ENCODE measurements around the gene TTC23. TPM values are rescaled to one million over a fixed set of nuclear protein-coding genes. Genes with fewer than 3 reads are reported as not detected.
"Not testable (repeated sequence)": the region's sequence is repeated elsewhere in the genome, so short reads cannot be mapped to it uniquely, and the experiment has no call there.

The TTC23 gene
- total and polyA plus RNA-seq, 7 donors = 5.5 to 33.0 (median 19.9) TPM

DNA sequence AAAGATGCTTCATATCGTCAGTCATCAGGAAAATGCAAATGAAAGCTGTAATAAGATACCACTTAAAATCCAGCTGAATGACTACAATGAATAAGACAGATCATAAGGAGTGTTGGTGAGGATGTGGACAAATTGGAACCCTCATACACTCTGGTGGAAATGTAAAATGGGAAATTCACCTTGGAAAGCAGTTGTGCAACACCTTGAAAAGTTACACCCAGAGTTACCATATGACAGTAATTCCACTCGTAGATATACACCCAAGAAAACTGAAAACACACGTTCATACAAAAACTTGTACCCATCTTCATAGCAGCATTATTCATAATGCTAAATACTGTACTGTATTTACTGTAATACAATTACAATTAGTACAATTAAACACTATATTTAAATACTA, 2.3 kb downstream of the TTC23 start:
- no peaks in the 10 kb centered on the region for H3K9me3 ChIP-seq
- H3K27me3 ChIP-seq = no peaks in the 10 kb centered on the region
- no peak overlapping the region for H3K4me3 ChIP-seq
- DNase-seq = no peak
- intact Hi-C loops (cut with DNase I) = no loop called here
- peaks cover 0 to 37% (median 23%) of the 10 kb centered on the region in 4 donors for H3K4me1 ChIP-seq
- H3K27ac ChIP-seq = no peak overlapping the region
- peaks cover 0 to 6% (median 3%) of the 10 kb centered on the region in 4 donors for H3K36me3 ChIP-seq
- TF ChIP-seq POLR2AphosphoS5 (IDR thresholded peaks at IDR 0.05) = no peak
- TF ChIP-seq EP300 (IDR thresholded peaks at IDR 0.05) = no peak
- TF ChIP-seq POLR2A (IDR thresholded peaks at IDR 0.05) = no peak
- TF ChIP-seq CTCF (IDR thresholded peaks at IDR 0.05) = no peak
- WGBS, 2 donors = 77 to 84% methylated on average over 3 of the region's 3 CpGs

- H3K27ac ChIP-seq = no peak overlapping the region
- no peaks in the 10 kb centered on the region for H3K9me3 ChIP-seq
- H3K4me3 ChIP-seq = no peak overlapping the region
- H3K27me3 ChIP-seq = no peaks in the 10 kb centered on the region
- 91 to 95% methylated on average over 4 of the region's 4 CpGs for WGBS, 2 donors
- intact Hi-C loops (cut with DNase I) = no loop called here
- peaks cover 0 to 22% (median 7%) of the 10 kb centered on the region in 4 donors for H3K36me3 ChIP-seq
- DNase-seq = no peak
- TF ChIP-seq EP300 (IDR thresholded peaks at IDR 0.05) (no peak), CTCF (IDR thresholded peaks at IDR 0.05) (no peak), POLR2AphosphoS5 (IDR thresholded peaks at IDR 0.05) (no peak), POLR2A (IDR thresholded peaks at IDR 0.05) (no peak)
- peaks cover 0 to 24% (median 15%) of the 10 kb centered on the region in 4 donors for H3K4me1 ChIP-seq
Measured at GRCh38 chr15:99244306-99244705, 5.1 kb downstream of the TTC23 start.

GRCh38 chr15:99241752-99242151, 7.6 kb downstream of the TTC23 start:
- 95 to 96% methylated on average over 9 of the region's 9 CpGs for WGBS, 2 donors
- Histone ChIP-seq H3K36me3 (peaks cover 0 to 31% (median 9%) of the 10 kb centered on the region in 4 donors), H3K27ac (no peak overlapping the region), H3K4me1 (peaks cover 0 to 5% (median under 1%) of the 10 kb centered on the region in 4 donors), H3K27me3 (no peaks in the 10 kb centered on the region), H3K4me3 (no peak overlapping the region), H3K9me3 (no peaks in the 10 kb centered on the region)
- no peak for DNase-seq
- intact Hi-C loops (cut with DNase I) = no loop called here
- TF ChIP-seq POLR2A (IDR thresholded peaks at IDR 0.05) (no peak), CTCF (IDR thresholded peaks at IDR 0.05) (no peak), POLR2AphosphoS5 (IDR thresholded peaks at IDR 0.05) (no peak), EP300 (IDR thresholded peaks at IDR 0.05) (no peak)

- Histone ChIP-seq H3K27ac (no peak overlapping the region), H3K36me3 (peaks cover 0 to 25% (median 6%) of the 10 kb centered on the region in 4 donors), H3K4me3 (no peak overlapping the region), H3K27me3 (no peaks in the 10 kb centered on the region), H3K9me3 (no peaks in the 10 kb centered on the region), H3K4me1 (no peaks in the 10 kb centered on the region)
- intact Hi-C loops (cut with DNase I) = no loop called here
- TF ChIP-seq POLR2AphosphoS5 (IDR thresholded peaks at IDR 0.05) (no peak), POLR2A (IDR thresholded peaks at IDR 0.05) (no peak), CTCF (IDR thresholded peaks at IDR 0.05) (no peak), EP300 (IDR thresholded peaks at IDR 0.05) (no peak)
- 61 to 85% methylated on average over 1 of the region's 1 CpG for WGBS, 2 donors
- DNase-seq = no peak
Measured at GRCh38 chr15:99239545-99240198, 9.7 kb downstream of the TTC23 start.

DNA sequence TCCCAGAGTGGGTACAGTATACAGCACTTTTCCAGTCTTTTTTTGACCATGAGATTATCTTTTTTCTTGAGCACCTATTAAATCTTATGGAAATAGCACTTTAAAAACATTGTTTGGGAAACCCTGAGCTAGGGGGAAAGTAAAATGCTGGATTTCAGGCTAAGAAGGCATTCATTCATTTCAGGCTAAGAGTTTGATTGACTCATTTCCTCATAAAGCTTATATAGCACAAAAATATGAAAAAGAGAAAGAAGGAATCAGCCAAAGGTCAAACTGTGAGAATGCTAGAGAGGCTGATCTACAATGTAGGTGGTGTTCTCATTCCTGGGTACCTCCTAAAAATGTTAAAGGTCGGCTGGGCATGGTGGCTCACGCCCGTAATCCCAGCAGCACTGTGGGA, 10.5 kb downstream of the TTC23 start:
- peaks cover 0 to 25% (median 6%) of the 10 kb centered on the region in 4 donors for H3K36me3 ChIP-seq
- intact Hi-C loops (cut with DNase I) = no loop called here

DNA sequence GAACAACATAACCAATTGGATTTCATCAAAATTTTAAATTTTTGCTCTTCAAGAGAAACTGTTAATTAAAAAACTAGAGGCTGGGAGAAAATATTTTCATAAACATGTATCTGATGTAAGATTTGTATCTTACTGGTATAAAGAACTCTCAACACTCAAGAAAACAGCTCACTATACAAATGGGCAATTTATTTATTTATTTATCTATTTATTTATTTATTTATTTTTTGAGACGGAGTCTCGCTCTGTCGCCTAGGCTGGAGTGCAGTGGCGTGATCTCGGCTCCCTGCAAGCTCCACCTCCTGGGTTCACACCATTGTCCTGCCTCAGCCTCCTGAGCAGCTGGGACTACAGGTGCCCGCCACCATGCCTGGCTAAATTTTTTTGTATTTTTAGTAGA, 15.2 kb downstream of the TTC23 start:
- H3K4me3 ChIP-seq; H3K36me3 ChIP-seq; H3K4me1 ChIP-seq; H3K9me3 ChIP-seq; H3K27ac ChIP-seq; DNase-seq; intact Hi-C loops (cut with DNase I); H3K27me3 ChIP-seq: not testable (repeated sequence)
- WGBS, 2 donors = 96 to 98% methylated on average over 6 of the region's 6 CpGs

More for the DNA sequence above, 10.5 kb downstream of the TTC23 start:
- no peaks in the 10 kb centered on the region for H3K27me3 ChIP-seq
- no peaks in the 10 kb centered on the region for H3K4me1 ChIP-seq
- no peaks in the 10 kb centered on the region for H3K9me3 ChIP-seq
- WGBS, 2 donors = 86 to 95% methylated on average over 3 of the region's 3 CpGs
- H3K4me3 ChIP-seq = no peak overlapping the region
- DNase-seq = no peak
- TF ChIP-seq CTCF (IDR thresholded peaks at IDR 0.05) (no peak), POLR2A (IDR thresholded peaks at IDR 0.05) (no peak), EP300 (IDR thresholded peaks at IDR 0.05) (no peak), POLR2AphosphoS5 (IDR thresholded peaks at IDR 0.05) (no peak)
- no peak overlapping the region for H3K27ac ChIP-seq
